Left ventricle myocardium inferior (tissue), 1 donor: ENCODE results near the gene GALR1. TPM values are rescaled to one million over a fixed set of nuclear protein-coding genes. Genes with fewer than 3 reads are reported as not detected.

Experiments used
- DNase-seq: peaks from one replicate; pipeline ENCODE4 v3.0.0-alpha.2; 2020
- H3K27ac ChIP-seq: fragments of 200-600 bp; replicated peaks from 2 replicates; pipeline ENCODE4 v1.8.0; 2021
- H3K27me3 ChIP-seq: fragments of 200-600 bp; 2 replicates; pipeline ENCODE4 v1.8.0; 2021; ENCODE audit warnings: low read depth
- H3K36me3 ChIP-seq: fragments of 200-600 bp; 2 replicates; pipeline ENCODE4 v1.8.0; 2021
- H3K4me1 ChIP-seq: fragments of 200-600 bp; 2 replicates; pipeline ENCODE4 v1.8.0; 2021
- H3K4me3 ChIP-seq: fragments of 200-600 bp; 2 replicates; pipeline ENCODE4 v1.8.0; 2021; ENCODE audit warnings: mild to moderate bottlenecking, moderate library complexity
- H3K9me3 ChIP-seq: fragments of 200-600 bp; replicated peaks from 2 replicates; pipeline ENCODE4 v1.8.0; 2021
- CTCF ChIP-seq: fragments of 200-600 bp; IDR thresholded peaks from 2 replicates; pipeline ENCODE4 v1.8.0; 2021; ENCODE audit warnings: antibody characterized with exemption, mild to moderate bottlenecking, borderline replicate concordance
- intact Hi-C: fragments of 100-400 bp; cut with micrococcal nuclease; formaldehyde crosslinking; loops from one replicate; pipeline ENCODE4 v1.11.0; 2022
- total RNA-seq: library from RNA; stranded (reverse); fragmentation: NEBNext Ultra II Directional; extraction: Animal tissue kit (Norgen Biotek cat#: 25700); gene quantifications from one replicate; pipeline ENCODE4 v1.2.1, GENCODE V29; 2021
- donor health status: DM: no; HTN: yes; CAD: no; lungs with severe emphysema.

The GALR1 gene
- total RNA-seq, 1 donor from 2014 or later: 0.05 TPM

- Histone ChIP-seq H3K4me3 (peak overlapping the region; percentile 58), H3K27me3 (peaks cover 98% of the 10 kb centered on the region), H3K36me3 (no peaks in the 10 kb centered on the region), H3K9me3 (peaks cover 10% of the 10 kb centered on the region), H3K27ac (no peak overlapping the region), H3K4me1 (peaks cover 30% of the 10 kb centered on the region)
- no peak for TF ChIP-seq CTCF
- intact Hi-C loops: no loop called here
- no peak for DNase-seq
Measured at GRCh38 chr18:77250926-77251729, 1.5 kb downstream of the GALR1 start.

- no peak for DNase-seq
- no peak for TF ChIP-seq CTCF
- Histone ChIP-seq H3K27ac (no peak overlapping the region), H3K27me3 (peaks cover 98% of the 10 kb centered on the region), H3K4me3 (peak overlapping the region; percentile 58), H3K9me3 (peaks cover 10% of the 10 kb centered on the region), H3K4me1 (peaks cover 30% of the 10 kb centered on the region), H3K36me3 (no peaks in the 10 kb centered on the region)
- intact Hi-C loops: no loop called here
Measured at GRCh38 chr18:77251730-77252050, 2.0 kb downstream of the GALR1 start.

GRCh38 chr18:77254711-77255405 lies 5.2 kb downstream of the GALR1 start:
- Histone ChIP-seq H3K9me3 (no peaks in the 10 kb centered on the region), H3K4me1 (peaks cover 19% of the 10 kb centered on the region), H3K27ac (no peak overlapping the region), H3K36me3 (no peaks in the 10 kb centered on the region), H3K27me3 (peaks cover 79% of the 10 kb centered on the region), H3K4me3 (no peak overlapping the region)
- DNase-seq: no peak
- no peak for TF ChIP-seq CTCF
- intact Hi-C loops: no loop called here

GRCh38 chr18:77255426-77256105 lies 5.9 kb downstream of the GALR1 start:
- Histone ChIP-seq H3K9me3 (no peaks in the 10 kb centered on the region), H3K4me3 (no peak overlapping the region), H3K27ac (no peak overlapping the region), H3K4me1 (peaks cover 12% of the 10 kb centered on the region), H3K27me3 (peaks cover 79% of the 10 kb centered on the region), H3K36me3 (no peaks in the 10 kb centered on the region)
- TF ChIP-seq CTCF: no peak
- intact Hi-C loops: no loop called here
- no peak for DNase-seq

- no peak for DNase-seq
- Histone ChIP-seq H3K9me3 (peaks cover 11% of the 10 kb centered on the region), H3K27ac (no peak overlapping the region), H3K4me3 (no peak overlapping the region), H3K27me3 (peaks cover 58% of the 10 kb centered on the region), H3K36me3 (no peaks in the 10 kb centered on the region), H3K4me1 (no peaks in the 10 kb centered on the region)
- intact Hi-C loops: no loop called here
- TF ChIP-seq CTCF: no peak
Measured at GRCh38 chr18:77262643-77263465, 13.2 kb downstream of the GALR1 start.
